PC-9 (cell line): ENCODE results near the gene IRX4. TPM values are rescaled to one million over a fixed set of nuclear protein-coding genes. Genes with fewer than 3 reads are reported as not detected.

Source experiments
- BruUV-seq: library from RNA; stranded (reverse); fragments of 400-500 nt; replicated peaks from 2 replicates; lab custom pipeline; 2021; lab: Mats Ljungman, UMichigan
- CTCF ChIA-PET: fragments of 300-600 bp; sonication (Branson Sonifier 250); formaldehyde crosslinking; loops from one replicate; lab custom pipeline; 2022; ENCODE audit warnings: antibody characterized with exemption; lab: Charles Lee
- POLR2A ChIA-PET: fragments of 300-600 bp; sonication (Branson Sonifier 250); formaldehyde crosslinking; loops from one replicate; lab custom pipeline; 2022; ENCODE audit warnings: antibody characterized with exemption; ENCODE audit not compliant: unreplicated experiment; lab: Charles Lee
- DNase-seq, 2 experiments: peaks; one replicate each; pipeline versions ENCODE4 v3.0.0 to v3.0.0-alpha.2; 2015 to 2022; ENCODE audit warnings: mixed read lengths in 1 of 2
- H2AFZ ChIP-seq: fragments of 200-600 bp; sonication (generic); 2 replicates; pipeline ENCODE4 v1.8.1; 2017; ENCODE audit warnings: antibody characterized with exemption
- H3F3A ChIP-seq: fragments of 200-600 bp; sonication (generic); 2 replicates; pipeline ENCODE4 v1.8.1; 2017; ENCODE audit warnings: antibody characterized with exemption, mild to moderate bottlenecking, low read depth; ENCODE audit not compliant: insufficient read depth
- H3K27ac ChIP-seq: fragments of 200-600 bp; sonication (generic); 2 replicates; pipeline ENCODE4 v1.6.1; 2016; ENCODE audit warnings: mixed run types
- H3K27me3 ChIP-seq: fragments of 200-600 bp; sonication (generic); 2 replicates; pipeline ENCODE4 v1.6.1; 2016; ENCODE audit warnings: low read depth, mixed run types; ENCODE audit not compliant: insufficient read depth
- H3K36me3 ChIP-seq: fragments of 200-600 bp; sonication (generic); 2 replicates; pipeline ENCODE4 v1.6.1; 2016; ENCODE audit warnings: low read depth, mixed run types
- H3K4me1 ChIP-seq: fragments of 200-600 bp; sonication (generic); replicated peaks from 2 replicates; pipeline ENCODE4 v1.6.1; 2016; ENCODE audit warnings: mixed run types; ENCODE audit not compliant: insufficient read depth
- H3K4me2 ChIP-seq: fragments of 200-600 bp; sonication (generic); 2 replicates; pipeline ENCODE4 v1.6.1; 2017; ENCODE audit warnings: mixed run types
- H3K4me3 ChIP-seq: fragments of 200-600 bp; sonication (generic); 2 replicates; pipeline ENCODE4 v1.6.1; 2016; ENCODE audit warnings: mixed run types
- H3K79me2 ChIP-seq: fragments of 200-600 bp; sonication (generic); 2 replicates; pipeline ENCODE4 v1.6.1; 2017; ENCODE audit warnings: low read depth, mixed run types
- H3K9me2 ChIP-seq: fragments of 200-600 bp; sonication (generic); 2 replicates; pipeline ENCODE4 v1.8.1; 2017; ENCODE audit warnings: mild to moderate bottlenecking; ENCODE audit not compliant: insufficient read depth
- H3K9me3 ChIP-seq: fragments of 200-600 bp; sonication (generic); 2 replicates; pipeline ENCODE4 v1.8.1; 2016; ENCODE audit warnings: low read depth; ENCODE audit not compliant: insufficient read depth
- H4K20me1 ChIP-seq: fragments of 200-600 bp; sonication (generic); 2 replicates; pipeline ENCODE4 v1.8.1; 2017; ENCODE audit not compliant: insufficient read depth
- EZH2 ChIP-seq: fragments of 200-600 bp; sonication (generic); IDR thresholded peaks from 2 replicates; pipeline ENCODE4 v1.8.0; 2017; ENCODE audit warnings: antibody characterized with exemption, low read depth
- intact Hi-C: fragments of 100-400 bp; cut with micrococcal nuclease; formaldehyde crosslinking; loops from one replicate; pipeline ENCODE4 v1.10.0; 2022; ENCODE audit not compliant: unreplicated experiment
- total RNA-seq: library from RNA; stranded (reverse); gene quantifications from 2 replicates; pipeline ENCODE4 v1.2.3, GENCODE V29; 2021
- TF ChIP-seq, protein P1 (sequence below): fragments of 200-600 bp; sonication (generic); conservative IDR thresholded peaks from 2 replicates; pipeline ENCODE4 v1.6.1; 2017; ENCODE audit warnings: mixed run types, antibody characterized with exemption, mild to moderate bottlenecking, moderate library complexity

Gene IRX4
- total RNA-seq, 1 experiment from 2014 or later = not detected

DNA sequence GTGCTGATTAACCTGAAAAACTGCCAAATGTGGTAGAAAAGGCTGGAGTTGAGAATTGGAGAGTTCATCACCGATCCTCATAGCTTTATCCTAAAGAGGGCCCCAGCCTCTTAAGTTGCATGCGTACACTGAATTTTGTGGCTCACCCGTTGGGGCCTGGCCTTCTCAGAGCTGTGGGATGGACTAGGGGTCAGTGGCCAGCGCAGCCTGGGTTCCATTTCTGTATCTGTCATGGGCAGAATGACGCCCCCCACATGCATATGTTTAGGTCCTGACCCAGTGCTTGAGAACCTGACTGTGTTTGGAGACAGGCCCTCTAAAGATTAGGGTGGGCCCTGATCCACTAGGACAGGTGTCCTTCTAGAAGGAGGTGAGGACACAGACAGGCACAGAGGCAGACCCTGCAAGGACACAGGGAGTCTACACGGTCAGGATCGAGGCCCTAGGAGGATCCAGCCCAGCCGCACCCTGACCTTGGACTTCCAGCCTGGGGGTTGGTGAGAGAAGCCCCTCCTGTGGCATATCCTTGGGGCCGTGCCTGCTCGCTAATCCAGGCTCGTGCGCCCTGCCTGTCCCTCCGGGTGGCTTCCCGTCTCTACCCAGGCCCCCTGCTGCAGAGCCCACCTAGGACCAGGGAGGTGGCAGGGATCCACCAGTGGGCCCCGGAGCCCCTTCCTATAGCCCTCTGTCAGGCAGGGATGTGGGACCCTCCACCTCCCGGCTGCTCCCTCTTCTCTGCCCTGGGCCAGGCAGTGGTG, 49.3 kb downstream of the IRX4 start:
- Histone ChIP-seq H3F3A (no peaks in the 10 kb centered on the region), H3K4me1 (no peaks in the 10 kb centered on the region), H2AFZ (no peak overlapping the region), H3K4me2 (no peak overlapping the region), H3K9me2 (no peaks in the 10 kb centered on the region), H3K27ac (no peak overlapping the region), H3K4me3 (no peak overlapping the region), H4K20me1 (no peaks in the 10 kb centered on the region; the same call in 1 of the 2 replicates), H3K27me3 (peaks cover 67% of the 10 kb centered on the region), H3K79me2 (no peaks in the 10 kb centered on the region), H3K9me3 (no peaks in the 10 kb centered on the region), H3K36me3 (no peaks in the 10 kb centered on the region)
- ChIA-PET CTCF (no interaction called here), POLR2A (interaction anchor here (0.7 kb wide), 1 partner anchor 15 kb away, joined by 3 read pairs; no protein-coding TSS in a partner anchor)
- TSS peak; percentile 19 for BruUV-seq
- DNase-seq = no peak
- intact Hi-C loops = no loop called here
- TF ChIP-seq EZH2 = no peak
- TF ChIP-seq, protein P1, sequence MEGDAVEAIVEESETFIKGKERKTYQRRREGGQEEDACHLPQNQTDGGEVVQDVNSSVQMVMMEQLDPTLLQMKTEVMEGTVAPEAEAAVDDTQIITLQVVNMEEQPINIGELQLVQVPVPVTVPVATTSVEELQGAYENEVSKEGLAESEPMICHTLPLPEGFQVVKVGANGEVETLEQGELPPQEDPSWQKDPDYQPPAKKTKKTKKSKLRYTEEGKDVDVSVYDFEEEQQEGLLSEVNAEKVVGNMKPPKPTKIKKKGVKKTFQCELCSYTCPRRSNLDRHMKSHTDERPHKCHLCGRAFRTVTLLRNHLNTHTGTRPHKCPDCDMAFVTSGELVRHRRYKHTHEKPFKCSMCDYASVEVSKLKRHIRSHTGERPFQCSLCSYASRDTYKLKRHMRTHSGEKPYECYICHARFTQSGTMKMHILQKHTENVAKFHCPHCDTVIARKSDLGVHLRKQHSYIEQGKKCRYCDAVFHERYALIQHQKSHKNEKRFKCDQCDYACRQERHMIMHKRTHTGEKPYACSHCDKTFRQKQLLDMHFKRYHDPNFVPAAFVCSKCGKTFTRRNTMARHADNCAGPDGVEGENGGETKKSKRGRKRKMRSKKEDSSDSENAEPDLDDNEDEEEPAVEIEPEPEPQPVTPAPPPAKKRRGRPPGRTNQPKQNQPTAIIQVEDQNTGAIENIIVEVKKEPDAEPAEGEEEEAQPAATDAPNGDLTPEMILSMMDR = no peak

- Histone ChIP-seq H3K27ac (no peak overlapping the region), H3K27me3 (peaks cover 60% of the 10 kb centered on the region), H3K4me2 (no peak overlapping the region), H3K9me2 (no peaks in the 10 kb centered on the region), H4K20me1 (no peaks in the 10 kb centered on the region; the same call in 1 of the 2 replicates), H3K9me3 (no peaks in the 10 kb centered on the region), H3K4me1 (no peaks in the 10 kb centered on the region), H3K4me3 (no peak overlapping the region), H3F3A (no peaks in the 10 kb centered on the region), H2AFZ (no peak overlapping the region), H3K36me3 (no peaks in the 10 kb centered on the region), H3K79me2 (no peaks in the 10 kb centered on the region)
- DNase-seq = no peak
- TF ChIP-seq EZH2 = no peak
- TF ChIP-seq, protein P1 = no peak
- intact Hi-C loops = no loop called here
- ChIA-PET CTCF (no interaction called here), POLR2A (interaction anchor here (0.7 kb wide), 1 partner anchor 14 kb away, joined by 3 read pairs; no protein-coding TSS in a partner anchor)
- BruUV-seq = no TSS peak
These were observed 50.0 kb downstream of the IRX4 start for GRCh38 chr5:1832511-1833250.

DNA sequence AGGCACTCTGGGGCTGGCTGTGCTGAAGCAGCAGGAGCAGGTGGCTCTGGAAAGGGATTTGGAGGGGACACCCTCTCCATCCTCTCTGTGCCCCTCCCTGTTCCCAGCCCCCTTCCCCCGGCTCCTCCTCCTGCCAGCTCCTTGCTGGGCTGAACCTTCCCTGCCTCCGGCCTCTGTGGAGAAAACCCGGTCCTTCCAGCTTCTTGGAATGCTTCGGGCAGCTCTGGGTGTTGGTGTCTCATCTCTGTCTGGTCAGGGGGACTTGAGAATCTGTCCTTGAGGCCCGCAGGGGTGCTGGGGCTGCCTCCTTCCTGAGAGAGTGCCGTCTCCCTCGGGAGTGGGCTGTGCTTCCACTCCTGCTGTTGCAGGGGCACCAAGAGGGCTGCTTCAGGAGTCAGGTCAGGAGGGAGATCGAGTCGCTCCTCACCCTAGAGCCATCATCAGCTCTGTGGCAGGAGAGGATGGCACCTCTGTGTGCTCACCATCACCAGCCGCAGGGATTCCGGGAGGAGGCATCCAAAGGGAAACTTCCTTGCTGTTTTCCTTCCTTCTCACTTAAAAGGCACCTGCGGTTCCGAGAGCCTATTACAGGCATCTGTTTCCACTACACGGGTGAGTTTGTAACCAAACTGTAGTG, 50.9 kb downstream of the IRX4 start:
- no TSS peak for BruUV-seq
- H4K20me1 ChIP-seq = no peaks in the 10 kb centered on the region; the same call in 1 of the 2 replicates
- no peak for DNase-seq
- intact Hi-C loops = no loop called here
- no peaks in the 10 kb centered on the region for H3K4me1 ChIP-seq
- H3K9me2 ChIP-seq = no peaks in the 10 kb centered on the region
- H3K4me3 ChIP-seq = no peak overlapping the region
- H3K27ac ChIP-seq = no peak overlapping the region
- TF ChIP-seq, protein P1 = no peak
- no peak for TF ChIP-seq EZH2
- H3K4me2 ChIP-seq = no peak overlapping the region
- no peak overlapping the region for H2AFZ ChIP-seq
- no peaks in the 10 kb centered on the region for H3K36me3 ChIP-seq
- no peaks in the 10 kb centered on the region for H3F3A ChIP-seq
- H3K79me2 ChIP-seq = no peaks in the 10 kb centered on the region
- ChIA-PET POLR2A (interaction anchor here (0.5 kb wide), 1 partner anchor 847 kb away, joined by 3 read pairs; no protein-coding TSS in a partner anchor), CTCF (no interaction called here)
- H3K9me3 ChIP-seq = no peaks in the 10 kb centered on the region
- H3K27me3 ChIP-seq = peaks cover 51% of the 10 kb centered on the region
